DOHH2 (cell line): ENCODE measurements around the gene SLC25A30.

Experiments used
- CTCF ChIP-seq: fragments of 200-600 bp; sonication (generic); IDR thresholded peaks from one replicate; pipeline ENCODE4 v1.5.1; 2014; ENCODE audit warnings: antibody characterized with exemption, mild to moderate bottlenecking, low read depth, low read length; ENCODE audit not compliant: poor library complexity, severe bottlenecking
- EZH2phosphoT487 ChIP-seq: fragments of 200-600 bp; sonication (generic); IDR thresholded peaks from 2 replicates; pipeline ENCODE4 v1.6.1; 2017; ENCODE audit warnings: borderline replicate concordance, mild to moderate bottlenecking, antibody characterized with exemption, low read length, moderate library complexity, mixed read lengths

GRCh38 chr13:45370922-45371406, 47.2 kb downstream of the SLC25A30 start:
- TF ChIP-seq CTCF (peak; percentile 96), EZH2phosphoT487 (no peak)
